Heart left ventricle (tissue), 16 donors: ENCODE data around the gene TMEM250. TPM values are rescaled to one million over a fixed set of nuclear protein-coding genes. Genes with fewer than 3 reads are reported as not detected.
A peak's percentile ranks its signal among the peaks of the same experiment; 100 is the strongest.

Experiments used
- ATAC-seq, 4 donors: fragments of 200-7000 bp; cut with Tn5 transposase; one replicate each; pipeline ENCODE4 v1.9.1; 2020 to 2022; ENCODE audit warnings: moderate library complexity in 4 of 4, mild to moderate bottlenecking in 3 of 4, moderate number of reproducible peaks in 1 of 4
- DNase-seq, 5 donors: peaks; one replicate each; pipeline ENCODE4 v3.0.0-alpha.2; 2020
- H3K27ac ChIP-seq, 12 donors: fragments of 200-600 bp; sonication (generic) in 4 of 12; one replicate each; pipeline versions ENCODE4 v1.5.0 to v1.8.0; 2016 to 2022; ENCODE audit warnings: mild to moderate bottlenecking in 2 of 12
- H3K27me3 ChIP-seq, 9 donors: fragments of 200-600 bp; sonication (generic) in 2 of 9; one replicate each; pipeline versions ENCODE4 v1.5.1 to v1.8.0; 2016 to 2022; ENCODE audit warnings: mild to moderate bottlenecking in 3 of 9
- H3K36me3 ChIP-seq, 9 donors: fragments of 200-600 bp; sonication (generic) in 2 of 9; one replicate each; pipeline versions ENCODE4 v1.5.0 to v1.8.0; 2018 to 2022; ENCODE audit warnings: mild to moderate bottlenecking in 2 of 9
- H3K4me1 ChIP-seq, 12 donors: fragments of 200-600 bp; sonication (generic) in 4 of 12; one replicate each; pipeline versions ENCODE4 v1.5.0 to v1.8.0; 2016 to 2022; ENCODE audit warnings: mild to moderate bottlenecking in 3 of 12
- H3K4me3 ChIP-seq, 12 donors: fragments of 200-600 bp; sonication (generic) in 4 of 12; one replicate each; pipeline versions ENCODE4 v1.5.0 to v1.8.0; 2017 to 2022; ENCODE audit warnings: mild to moderate bottlenecking in 9 of 12, moderate library complexity in 4 of 12
- H3K9me3 ChIP-seq, 12 donors: fragments of 200-600 bp; sonication (generic) in 4 of 12; one replicate each; pipeline versions ENCODE4 v1.5.0 to v1.8.0; 2016 to 2022; ENCODE audit warnings: mild to moderate bottlenecking in 1 of 12
- POLR2A ChIP-seq, 2 donors: fragments of 450-650 bp; IDR thresholded peaks; one replicate each; pipeline ENCODE4 v1.6.1; 2017; ENCODE audit warnings: antibody characterized with exemption in 2 of 2, mild to moderate bottlenecking in 2 of 2, moderate library complexity in 2 of 2
- WGBS, 4 donors: extraction: QIAGEN DNeasy Blood & Tissue Kit in 2 of 4; methylation state at CpG; one replicate each; pipeline versions ENCODE4 v1.1.5 to v1.1.7; 2013 to 2018; 5-methylcytosine and 5-hydroxymethylcytosine counted together
- intact Hi-C, 10 donors: fragments of 100-400 bp; cut with DNase I; formaldehyde crosslinking; loops; one replicate each; pipeline versions ENCODE4 v1.11.1 to v1.14.2; 2022
- polyA plus RNA-seq, 2 donors: library from polyadenylated mRNA; stranded (reverse); fragments of 200-250 nt; gene quantifications; one replicate each; pipeline ENCODE4 v1.2.3, GENCODE V29; 2013
- total RNA-seq, 9 donors: library from RNA; depleted of rRNA in 2 of 9; stranded (reverse); fragments of >200 nt in 2 of 9; fragmentation: NEBNext Ultra II Directional in 3 of 9; extraction: Animal tissue kit (Norgen Biotek cat#: 25700) in 3 of 9; gene quantifications; one replicate each; pipeline versions ENCODE4 v1.1.0 to v1.2.4, GENCODE V29; 2016 to 2023
- TF ChIP-seq, protein P1 (sequence below), 12 donors: fragments of 200-600 bp; sonication (generic) in 4 of 12; IDR thresholded peaks; one replicate each; pipeline versions ENCODE4 v1.5.0 to v1.8.0; 2018 to 2022; ENCODE audit warnings: antibody characterized with exemption in 12 of 12, mild to moderate bottlenecking in 5 of 12
- donor health status: ischemic (EF 13 %, LVEDD 7.1; RV severe dilation, severe dysfunction).
- donor health status: healthy with polysubstance abuse.
- donor health status: DM: no; HTN: yes; CAD: no.
- donor health status: DM: no; HTN: no; CAD: no.
- donor health status: ischemic (EF 25% LVEDD 6.9; RV normal size, moderate dysfunction).
- donor health status: ischemic (EF 25% LVEDD 5.7; RV mildly dilated, moderate dysfunction).
- donor health status: healthy.
- donor health status: DM: yes; HTN: yes; CAD: no.
- donor health status: ischemic (EF 35%, LVEDD 5.7; RV mildly dilated, moderate dysfunction).
- donor health status: nonischemic (EF 11% LVEDD 7.7; RV severe dilation, severe dysfunction).
- donor health status: DM: yes; HTN: yes; CAD: no.
- donor health status: PGD.
- donor health status: ischemic (EF 29% LVEDD 5.4; RV normal size, mild dysfunction).
- donor health status: nonischemic (EF 23%, LVEDD 6.1; RV moderate dilation, normal function).

Gene TMEM250
- total and polyA plus RNA-seq, 11 donors: 11.6 to 37.0 (median 19.9) TPM

DNA sequence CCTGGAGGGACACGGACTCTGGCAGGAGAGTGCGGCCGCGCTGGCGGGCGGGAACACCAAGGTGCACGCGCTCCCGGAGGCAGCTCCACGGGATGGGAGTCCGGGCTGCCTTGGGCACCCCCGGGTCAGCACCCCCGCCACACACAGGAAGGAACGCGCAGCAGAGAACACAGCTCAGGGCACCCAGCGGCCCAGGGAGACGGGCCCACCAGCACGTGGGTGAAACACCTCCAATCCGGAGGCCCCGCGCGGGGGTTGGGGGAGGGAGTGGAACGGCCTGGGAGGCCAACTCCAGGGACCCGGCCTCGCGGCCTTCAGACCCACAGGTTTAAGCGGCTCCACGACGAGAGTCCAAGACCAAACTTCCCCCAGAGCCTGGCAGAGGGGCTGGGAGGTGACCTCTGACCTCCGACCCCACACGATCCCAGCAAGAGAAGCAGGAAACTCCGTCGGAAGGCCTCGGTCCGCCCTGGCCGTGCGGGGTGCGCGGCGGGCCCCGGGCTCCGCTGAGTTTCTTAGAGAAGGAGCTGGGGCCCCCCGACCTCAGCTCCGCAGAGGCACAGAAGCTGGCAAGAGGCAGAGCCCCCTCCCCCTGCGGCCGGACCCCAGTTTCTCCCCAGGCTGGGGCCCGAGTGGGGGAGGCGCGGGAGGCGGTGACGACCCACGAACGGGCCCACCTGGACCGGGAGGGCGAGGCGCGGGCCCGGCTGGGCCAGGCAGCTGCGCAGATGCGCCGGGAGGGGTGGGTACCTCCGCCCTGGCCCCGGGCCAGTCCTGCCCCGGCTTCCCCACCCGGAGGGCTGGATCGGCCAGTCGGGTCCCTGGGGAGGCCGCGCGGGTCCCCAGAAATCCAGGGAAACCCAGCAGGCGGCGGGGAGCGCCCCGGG is 24.4 kb downstream of the TMEM250 start:
- TF ChIP-seq POLR2A (IDR thresholded peaks at IDR 0.05): no peak
- TF ChIP-seq, protein P1, sequence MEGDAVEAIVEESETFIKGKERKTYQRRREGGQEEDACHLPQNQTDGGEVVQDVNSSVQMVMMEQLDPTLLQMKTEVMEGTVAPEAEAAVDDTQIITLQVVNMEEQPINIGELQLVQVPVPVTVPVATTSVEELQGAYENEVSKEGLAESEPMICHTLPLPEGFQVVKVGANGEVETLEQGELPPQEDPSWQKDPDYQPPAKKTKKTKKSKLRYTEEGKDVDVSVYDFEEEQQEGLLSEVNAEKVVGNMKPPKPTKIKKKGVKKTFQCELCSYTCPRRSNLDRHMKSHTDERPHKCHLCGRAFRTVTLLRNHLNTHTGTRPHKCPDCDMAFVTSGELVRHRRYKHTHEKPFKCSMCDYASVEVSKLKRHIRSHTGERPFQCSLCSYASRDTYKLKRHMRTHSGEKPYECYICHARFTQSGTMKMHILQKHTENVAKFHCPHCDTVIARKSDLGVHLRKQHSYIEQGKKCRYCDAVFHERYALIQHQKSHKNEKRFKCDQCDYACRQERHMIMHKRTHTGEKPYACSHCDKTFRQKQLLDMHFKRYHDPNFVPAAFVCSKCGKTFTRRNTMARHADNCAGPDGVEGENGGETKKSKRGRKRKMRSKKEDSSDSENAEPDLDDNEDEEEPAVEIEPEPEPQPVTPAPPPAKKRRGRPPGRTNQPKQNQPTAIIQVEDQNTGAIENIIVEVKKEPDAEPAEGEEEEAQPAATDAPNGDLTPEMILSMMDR (IDR thresholded peaks at IDR 0.05): peak in 1 of 12 donors; percentile 23
- Histone ChIP-seq H3K36me3 (no peaks in the 10 kb centered on the region), H3K4me3 (peak overlapping the region; percentile 71 to 99 (median 89)), H3K4me1 (peaks cover 10 to 71% (median 63%) of the 10 kb centered on the region in 12 donors), H3K27ac (peak overlapping the region; percentile 91 to 99 (median 98)), H3K9me3 (no peaks in the 10 kb centered on the region), H3K27me3 (no peaks in the 10 kb centered on the region)
- 2 to 3% (median 3%) methylated on average over 38 to 74 of the region's 74 CpGs for WGBS, 4 donors
- peak; percentile 71 to 77 (median 74) for ATAC-seq
- intact Hi-C loops: loop anchor here in 3 of 10 donors (2.0 kb wide), 1 partner anchor 25 kb away; the partner anchor contains the start of gene TMEM250 (in 3 of the 3)
- peak; percentile 85 to 93 (median 91) for DNase-seq

DNA sequence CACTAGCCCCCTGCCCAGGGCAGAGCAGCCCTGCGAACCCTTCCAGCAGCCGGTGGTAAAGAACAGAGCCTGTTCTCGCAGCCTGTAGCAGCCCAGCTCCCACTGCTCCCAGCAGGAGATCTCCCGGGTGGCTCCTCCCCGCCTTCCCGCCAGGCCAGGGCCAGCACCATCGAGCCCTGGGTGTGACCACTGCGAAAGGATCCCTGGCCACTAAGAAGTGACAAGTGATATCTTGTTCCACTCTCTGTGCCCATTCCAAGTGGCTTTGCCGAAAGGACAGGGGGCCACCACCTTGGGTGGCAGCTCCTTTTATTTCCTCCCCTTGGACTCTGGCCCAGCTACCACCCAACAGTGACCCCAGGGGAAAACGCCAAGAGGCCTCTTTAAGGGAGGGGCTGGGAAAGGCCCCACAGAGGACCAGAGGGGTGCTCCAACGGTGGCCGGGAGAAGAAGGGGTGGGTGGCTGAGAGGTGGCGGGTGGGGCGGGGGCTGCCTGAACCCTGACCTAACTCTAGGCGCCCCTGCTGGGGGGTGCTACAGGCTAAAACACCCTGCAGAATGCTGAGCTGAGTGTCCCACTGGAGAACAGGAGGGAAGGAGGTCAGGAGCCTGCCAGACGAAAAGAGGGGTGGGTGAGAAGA is 25.2 kb downstream of the TMEM250 start:
- Histone ChIP-seq H3K27ac (peak overlapping the region; percentile 91 to 99 (median 98)), H3K4me3 (peak overlapping the region; percentile 71 to 99 (median 89)), H3K27me3 (no peaks in the 10 kb centered on the region), H3K9me3 (no peaks in the 10 kb centered on the region), H3K4me1 (peaks cover 17 to 71% (median 63%) of the 10 kb centered on the region in 12 donors), H3K36me3 (no peaks in the 10 kb centered on the region)
- DNase-seq: peak in 4 of 5 donors; percentile 57 to 70 (median 69)
- WGBS, 4 donors: 14 to 32% (median 20%) methylated on average over 12 to 16 of the region's 16 CpGs
- intact Hi-C loops: loop anchor here in 1 of 10 donors (2.0 kb wide), 1 partner anchor 25 kb away; the partner anchor contains the start of gene TMEM250
- peak; percentile 33 to 51 (median 36) for ATAC-seq
- TF ChIP-seq POLR2A (IDR thresholded peaks at IDR 0.05): no peak
- TF ChIP-seq, protein P1 (IDR thresholded peaks at IDR 0.05): no peak

DNA sequence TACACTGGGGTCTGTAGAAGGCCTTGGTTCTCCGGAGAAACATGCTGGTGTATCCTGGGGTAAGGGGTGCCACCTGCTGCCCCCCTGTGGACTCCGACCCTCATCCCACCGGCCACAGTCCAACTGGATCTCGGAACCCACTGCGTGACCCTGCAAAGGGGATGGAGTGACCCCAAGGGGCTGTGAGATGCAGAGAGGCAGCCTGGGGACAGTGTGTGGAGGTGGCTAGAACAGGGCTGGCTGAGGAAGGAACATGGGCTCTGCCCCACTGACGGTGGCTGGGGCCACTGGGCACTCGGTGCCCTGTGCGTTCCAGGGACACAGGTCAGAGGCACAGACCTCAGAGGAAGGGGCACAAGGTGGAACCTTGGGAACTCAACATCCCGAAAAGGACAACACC is 25.9 kb downstream of the TMEM250 start:
- Histone ChIP-seq H3K4me1 (peaks cover 17 to 78% (median 71%) of the 10 kb centered on the region in 12 donors), H3K36me3 (no peaks in the 10 kb centered on the region), H3K4me3 (peak overlapping the region in 7 of 12 donors; percentile 75 to 97 (median 90)), H3K9me3 (no peaks in the 10 kb centered on the region), H3K27me3 (no peaks in the 10 kb centered on the region), H3K27ac (peak overlapping the region in 11 of 12 donors; percentile 93 to 99 (median 98))
- DNase-seq (peak in 3 of 5 donors; percentile 21 to 57 (median 23)), ATAC-seq (no peak)
- WGBS, 4 donors: 59 to 80% (median 79%) methylated on average over 4 to 9 of the region's 9 CpGs
- TF ChIP-seq, protein P1 (IDR thresholded peaks at IDR 0.05): no peak
- TF ChIP-seq POLR2A (IDR thresholded peaks at IDR 0.05): no peak
- intact Hi-C loops: loop anchor here in 1 of 10 donors (2.0 kb wide), 1 partner anchor 26 kb away; the partner anchor contains the start of gene TMEM250
